Sigmoid colon (tissue), 7 donors: ENCODE data around the gene NDUFB6. TPM values are rescaled to one million over a fixed set of nuclear protein-coding genes. Genes with fewer than 3 reads are reported as not detected.

Experiments
- DNase-seq: peaks from one replicate; pipeline ENCODE4 v3.0.0-alpha.2; 2019
- H3K27ac ChIP-seq, 4 donors: fragments of 200-600 bp; sonication (generic); one replicate each; pipeline ENCODE4 v1.5.1; 2016 to 2019; ENCODE audit warnings: mild to moderate bottlenecking in 1 of 4
- H3K27me3 ChIP-seq, 3 donors: fragments of 200-600 bp; sonication (generic); one replicate each; pipeline ENCODE4 v1.5.1; 2019; ENCODE audit warnings: mild to moderate bottlenecking in 1 of 3
- H3K36me3 ChIP-seq, 4 donors: fragments of 200-600 bp; sonication (generic); one replicate each; pipeline ENCODE4 v1.5.1; 2016 to 2019
- H3K4me1 ChIP-seq, 4 donors: fragments of 200-600 bp; sonication (generic); one replicate each; pipeline ENCODE4 v1.5.1; 2017 to 2019
- H3K4me3 ChIP-seq, 4 donors: fragments of 200-600 bp; sonication (generic); one replicate each; pipeline ENCODE4 v1.5.1; 2017 to 2019; ENCODE audit warnings: mild to moderate bottlenecking in 2 of 4, moderate library complexity in 1 of 4
- H3K9me3 ChIP-seq, 4 donors: fragments of 200-600 bp in 3 of 4; sonication (generic) in 3 of 4; one replicate each; pipeline versions ENCODE4 v1.5.1 to v1.6.1; 2013 to 2019
- EP300 ChIP-seq, 4 donors: sonication (generic); formaldehyde crosslinking; IDR thresholded peaks; one replicate each; pipeline ENCODE4 v1.6.1; 2017; ENCODE audit warnings: antibody characterized with exemption in 4 of 4
- POLR2A ChIP-seq, 2 donors: fragments of 450-650 bp; IDR thresholded peaks; one replicate each; pipeline ENCODE4 v1.6.1; 2016; ENCODE audit warnings: antibody characterized with exemption in 2 of 2, mild to moderate bottlenecking in 2 of 2, moderate library complexity in 2 of 2
- POLR2AphosphoS5 ChIP-seq, 4 donors: sonication (generic); formaldehyde crosslinking; IDR thresholded peaks; one replicate each; pipeline ENCODE4 v1.6.1; 2017; ENCODE audit warnings: antibody characterized with exemption in 4 of 4
- WGBS, 2 donors: extraction: QIAGEN DNeasy Blood & Tissue Kit; methylation state at CpG; one replicate each; pipeline ENCODE4 v1.1.7; 2013; 5-methylcytosine and 5-hydroxymethylcytosine counted together
- intact Hi-C: fragments of 100-400 bp; cut with DNase I; formaldehyde crosslinking; loops from one replicate; pipeline ENCODE4 v1.15.1; 2023
- polyA plus RNA-seq, 3 donors: library from polyadenylated mRNA; stranded (reverse); fragments of 200-250 nt; gene quantifications; one replicate each; pipeline ENCODE4 v1.2.3, GENCODE V29; 2013
- total RNA-seq, 4 donors: library from RNA; depleted of rRNA; stranded (reverse); fragments of >200 nt; gene quantifications; one replicate each; pipeline ENCODE4 v1.1.0, GENCODE V29; 2016
- TF ChIP-seq, protein P1 (sequence below), 4 experiments: fragments of 450-650 bp in 3 of 4; fragments of 200-600 bp in 1 of 4; IDR thresholded peaks; one replicate each; pipeline ENCODE4 v1.5.1; 2016 to 2019; ENCODE audit warnings: antibody characterized with exemption in 4 of 4, mild to moderate bottlenecking in 3 of 4, moderate library complexity in 2 of 4
- donor health status: healthy with polysubstance abuse.
- donor health status: Bipolar disorder and iron deficiency.
- donor health status: healthy.

The NDUFB6 gene
- total and polyA plus RNA-seq, 7 donors = 37.7 to 97.6 (median 66.1) TPM

DNA sequence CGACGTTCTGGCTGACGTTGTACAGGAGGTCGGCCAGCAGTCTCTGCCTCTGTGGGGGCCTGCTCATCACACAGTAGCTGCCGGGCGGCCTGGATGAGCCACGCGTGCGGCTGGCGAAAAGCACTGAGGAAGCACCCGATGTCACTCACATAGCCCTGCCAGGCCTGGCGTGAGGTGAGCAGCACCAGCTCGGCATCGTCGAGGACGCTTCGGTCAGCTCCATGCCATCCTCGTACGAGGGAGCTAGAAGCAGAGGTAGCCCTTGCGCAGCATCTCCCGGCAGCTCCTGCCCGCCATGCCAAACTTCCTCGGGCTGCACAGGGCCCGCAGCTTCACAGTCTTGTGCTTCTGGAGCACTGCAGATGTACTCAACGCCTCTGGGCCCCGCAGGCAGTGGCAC, 6.2 kb downstream of the NDUFB6 start:
- no peaks in the 10 kb centered on the region for H3K27me3 ChIP-seq
- no peak overlapping the region for H3K27ac ChIP-seq
- 97 to 98% methylated on average over 26 of the region's 26 CpGs for WGBS, 2 donors
- TF ChIP-seq POLR2AphosphoS5 (IDR thresholded peaks at IDR 0.05) = no peak
- TF ChIP-seq POLR2A (IDR thresholded peaks at IDR 0.05) = no peak
- TF ChIP-seq EP300 (IDR thresholded peaks at IDR 0.05) = no peak
- TF ChIP-seq, protein P1, sequence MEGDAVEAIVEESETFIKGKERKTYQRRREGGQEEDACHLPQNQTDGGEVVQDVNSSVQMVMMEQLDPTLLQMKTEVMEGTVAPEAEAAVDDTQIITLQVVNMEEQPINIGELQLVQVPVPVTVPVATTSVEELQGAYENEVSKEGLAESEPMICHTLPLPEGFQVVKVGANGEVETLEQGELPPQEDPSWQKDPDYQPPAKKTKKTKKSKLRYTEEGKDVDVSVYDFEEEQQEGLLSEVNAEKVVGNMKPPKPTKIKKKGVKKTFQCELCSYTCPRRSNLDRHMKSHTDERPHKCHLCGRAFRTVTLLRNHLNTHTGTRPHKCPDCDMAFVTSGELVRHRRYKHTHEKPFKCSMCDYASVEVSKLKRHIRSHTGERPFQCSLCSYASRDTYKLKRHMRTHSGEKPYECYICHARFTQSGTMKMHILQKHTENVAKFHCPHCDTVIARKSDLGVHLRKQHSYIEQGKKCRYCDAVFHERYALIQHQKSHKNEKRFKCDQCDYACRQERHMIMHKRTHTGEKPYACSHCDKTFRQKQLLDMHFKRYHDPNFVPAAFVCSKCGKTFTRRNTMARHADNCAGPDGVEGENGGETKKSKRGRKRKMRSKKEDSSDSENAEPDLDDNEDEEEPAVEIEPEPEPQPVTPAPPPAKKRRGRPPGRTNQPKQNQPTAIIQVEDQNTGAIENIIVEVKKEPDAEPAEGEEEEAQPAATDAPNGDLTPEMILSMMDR (IDR thresholded peaks at IDR 0.05) = no peak
- H3K4me3 ChIP-seq = no peak overlapping the region
- H3K9me3 ChIP-seq = no peaks in the 10 kb centered on the region
- peaks cover 0 to 17% (median 12%) of the 10 kb centered on the region in 4 donors for H3K4me1 ChIP-seq
- peaks cover 0 to 56% (median 6%) of the 10 kb centered on the region in 4 donors for H3K36me3 ChIP-seq
- intact Hi-C loops = no loop called here
- no peak for DNase-seq

DNA sequence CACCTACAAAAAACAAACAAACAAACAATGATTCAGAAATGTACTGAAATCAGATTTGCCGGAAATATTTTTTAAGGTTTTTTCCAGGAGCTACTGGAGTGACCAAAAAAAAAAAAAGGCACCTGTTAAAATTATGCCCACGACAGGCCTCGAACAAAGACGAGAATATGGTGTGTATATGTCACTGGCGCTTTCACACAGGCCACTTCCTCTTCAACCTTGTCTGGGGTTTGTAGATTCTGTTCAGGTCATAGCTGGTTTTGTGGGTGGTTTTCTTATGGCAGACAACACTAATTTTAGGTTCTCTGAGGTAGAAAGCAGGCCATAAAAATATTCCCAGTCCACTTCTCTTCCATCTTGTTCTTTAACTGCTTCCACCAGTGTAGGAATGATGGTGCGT, 7.0 kb downstream of the NDUFB6 start:
- no peak for TF ChIP-seq EP300 (IDR thresholded peaks at IDR 0.05)
- TF ChIP-seq POLR2A (IDR thresholded peaks at IDR 0.05) = no peak
- TF ChIP-seq, protein P1 (IDR thresholded peaks at IDR 0.05) = no peak
- TF ChIP-seq POLR2AphosphoS5 (IDR thresholded peaks at IDR 0.05) = no peak
- H3K27ac ChIP-seq = no peak overlapping the region
- no peak overlapping the region for H3K4me3 ChIP-seq
- H3K27me3 ChIP-seq = no peaks in the 10 kb centered on the region
- peaks cover 0 to 56% (median 6%) of the 10 kb centered on the region in 4 donors for H3K36me3 ChIP-seq
- H3K9me3 ChIP-seq = no peaks in the 10 kb centered on the region
- WGBS, 2 donors = 89 to 96% methylated on average over 6 of the region's 6 CpGs
- H3K4me1 ChIP-seq = peaks cover 0 to 9% (median 4%) of the 10 kb centered on the region in 4 donors
- intact Hi-C loops = no loop called here
- DNase-seq = no peak

DNA sequence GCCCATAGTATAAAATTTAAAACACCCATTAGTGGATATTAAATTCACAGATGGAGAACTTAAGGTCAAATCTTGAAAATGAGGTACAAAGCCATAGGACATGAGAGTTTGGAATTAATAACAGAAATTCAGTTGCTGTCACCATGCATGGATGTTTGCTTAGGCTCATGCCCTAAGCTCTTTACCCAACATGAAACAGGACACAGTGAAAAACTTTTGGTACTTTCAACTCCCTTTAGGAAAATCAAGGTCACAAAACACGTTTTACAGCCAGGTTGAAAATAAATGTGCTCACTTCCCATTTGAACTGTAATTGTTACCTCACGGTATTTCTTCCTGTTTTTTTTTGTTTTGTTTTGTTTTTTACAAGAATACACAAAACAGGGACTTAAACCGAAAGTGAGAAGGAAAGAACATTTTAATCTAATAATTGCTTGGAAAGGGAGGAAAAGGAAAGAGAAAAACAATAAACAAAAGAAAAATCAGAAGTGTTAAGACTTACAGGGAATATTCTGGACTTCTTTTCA, 14.5 kb downstream of the NDUFB6 start:
- no peak overlapping the region for H3K27ac ChIP-seq
- H3K27me3 ChIP-seq = no peaks in the 10 kb centered on the region
- peaks cover 0 to under 1% (median 0%) of the 10 kb centered on the region in 4 donors for H3K4me1 ChIP-seq
- 55 to 63% methylated on average over 3 of the region's 3 CpGs for WGBS, 2 donors
- intact Hi-C loops = no loop called here
- no peaks in the 10 kb centered on the region for H3K36me3 ChIP-seq
- TF ChIP-seq POLR2AphosphoS5 (IDR thresholded peaks at IDR 0.05) (no peak), POLR2A (IDR thresholded peaks at IDR 0.05) (no peak), EP300 (IDR thresholded peaks at IDR 0.05) (no peak)
- TF ChIP-seq, protein P1 (IDR thresholded peaks at IDR 0.05) = no peak
- H3K9me3 ChIP-seq = no peaks in the 10 kb centered on the region
- H3K4me3 ChIP-seq = no peak overlapping the region
- DNase-seq = no peak

DNA sequence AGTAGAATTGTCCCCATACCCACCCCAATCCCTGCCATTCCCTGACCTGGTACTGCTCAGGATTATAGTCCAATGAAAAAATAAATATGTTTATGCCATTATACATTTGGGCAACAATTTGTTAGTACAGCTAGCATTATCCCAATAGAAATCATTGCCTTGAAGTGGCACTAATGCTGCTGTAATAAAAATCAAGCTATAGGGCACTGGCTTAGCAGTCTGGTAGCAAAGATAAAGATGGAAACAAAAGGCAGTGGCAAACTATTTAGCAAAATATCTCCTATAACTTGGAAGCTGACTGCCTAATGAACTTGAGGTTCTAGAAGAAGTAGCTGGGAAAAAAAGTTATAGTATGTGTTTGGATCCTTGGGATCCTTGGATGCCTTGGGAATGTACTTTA, 18.4 kb downstream of the NDUFB6 start:
- no peak for DNase-seq

More for the DNA sequence above, 18.4 kb downstream of the NDUFB6 start:
- H3K4me1 ChIP-seq = peaks cover 0 to 18% (median 14%) of the 10 kb centered on the region in 4 donors
- no peaks in the 10 kb centered on the region for H3K36me3 ChIP-seq
- no peaks in the 10 kb centered on the region for H3K27me3 ChIP-seq
- H3K4me3 ChIP-seq = no peak overlapping the region
- no peaks in the 10 kb centered on the region for H3K9me3 ChIP-seq
- intact Hi-C loops = no loop called here
- TF ChIP-seq POLR2A (IDR thresholded peaks at IDR 0.05) (no peak), POLR2AphosphoS5 (IDR thresholded peaks at IDR 0.05) (no peak), EP300 (IDR thresholded peaks at IDR 0.05) (no peak)
- TF ChIP-seq, protein P1 (IDR thresholded peaks at IDR 0.05) = no peak
- H3K27ac ChIP-seq = no peak overlapping the region
